GM12878 (cell line): ENCODE measurements around the gene ITPKA. TPM values are rescaled to one million over a fixed set of nuclear protein-coding genes. Genes with fewer than 3 reads are reported as not detected.

Experiments
- ATAC-seq: fragments of 200-7000 bp; cut with Tn5 transposase; 3 replicates; pipeline ENCODE4 v1.9.1; 2020; ENCODE audit warnings: mild to moderate bottlenecking, moderate library complexity
- BruUV-seq: library from RNA; stranded (reverse); fragments of 400-500 nt; replicated peaks from 2 replicates; lab custom pipeline; 2021; lab: Mats Ljungman, UMichigan
- CTCF ChIA-PET: fragments of 300-600 bp; sonication (Branson Sonifier 250); formaldehyde crosslinking; extraction: SDS; loops from one replicate; lab custom pipeline; 2021; ENCODE audit warnings: inconsistent platforms; lab: Yijun Ruan, JAX
- POLR2A ChIA-PET: fragments of 350-600 bp; formaldehyde crosslinking; extraction: SDS; loops from one replicate; lab custom pipeline; 2021; ENCODE audit warnings: inconsistent platforms; lab: Charles Lee
- RAD21 ChIA-PET: fragments of 300-600 bp; sonication (Branson Sonifier 250); formaldehyde crosslinking; loops from one replicate; lab custom pipeline; 2023; ENCODE audit warnings: antibody characterized with exemption; ENCODE audit not compliant: unreplicated experiment; lab: Charles Lee
- SMC1A ChIA-PET: fragments of 300-600 bp; sonication (Branson Sonifier 250); formaldehyde crosslinking; loops from one replicate; lab custom pipeline; 2023; ENCODE audit not compliant: unreplicated experiment, uncharacterized antibody; lab: Charles Lee
- DNase-seq: peaks from one replicate; pipeline ENCODE4 v3.0.0-alpha.2; 2011; ENCODE audit warnings: low read depth, low spot score
- FAIRE-seq: peaks from 3 replicates; lab custom pipeline; 2011; peaks lifted over from hg19 to GRCh38; lab: Jason Lieb, UNC
- H2AFZ ChIP-seq: 2 replicates; pipeline ENCODE4 v1.6.0; 2011; ENCODE audit warnings: low read depth, low read length, control low read depth; ENCODE audit not compliant: control insufficient read depth
- H3K27ac ChIP-seq: 2 replicates; pipeline ENCODE4 v1.5.1; 2011; ENCODE audit warnings: control low read depth; ENCODE audit not compliant: control insufficient read depth, insufficient read depth
- H3K27me3 ChIP-seq, 2 experiments: replicated peaks in 1 of 2; 2 replicates each; pipeline versions ENCODE4 v1.6.0 to v1.6.1; 2011; ENCODE audit warnings: low read length in 1 of 2; ENCODE audit not compliant: control insufficient read depth in 2 of 2, insufficient read depth in 2 of 2
- H3K36me3 ChIP-seq, 2 experiments: 2 replicates each; pipeline ENCODE4 v1.5.1; 2011; ENCODE audit warnings: low read length in 1 of 2; ENCODE audit not compliant: control insufficient read depth in 2 of 2, insufficient read depth in 2 of 2
- H3K4me1 ChIP-seq: 2 replicates; pipeline ENCODE4 v1.6.1; 2011; ENCODE audit warnings: mild to moderate bottlenecking, low read length, moderate library complexity, mixed read lengths; ENCODE audit not compliant: control insufficient read depth, insufficient read depth
- H3K4me2 ChIP-seq: 2 replicates; pipeline ENCODE4 v1.6.0; 2011; ENCODE audit warnings: control low read depth; ENCODE audit not compliant: control insufficient read depth, insufficient read depth
- H3K4me3 ChIP-seq: fragments of 200-600 bp; sonication (generic); 2 replicates; pipeline ENCODE4 v1.5.1; 2016
- H3K79me2 ChIP-seq: 2 replicates; pipeline ENCODE4 v1.6.0; 2011; ENCODE audit warnings: low read length; ENCODE audit not compliant: control insufficient read depth, insufficient read depth
- H3K9ac ChIP-seq: 2 replicates; pipeline ENCODE4 v1.8.0; 2011; ENCODE audit warnings: low read length, control low read depth, mixed read lengths; ENCODE audit not compliant: control insufficient read depth, insufficient read depth
- H3K9me3 ChIP-seq: replicated peaks from 3 replicates; pipeline ENCODE4 v1.5.1; 2011; ENCODE audit warnings: mild to moderate bottlenecking, low read length; ENCODE audit not compliant: control insufficient read depth, insufficient read depth
- H4K20me1 ChIP-seq: 2 replicates; pipeline ENCODE4 v1.6.0; 2011; ENCODE audit not compliant: control insufficient read depth, insufficient read depth
- ATF3 ChIP-seq: IDR thresholded peaks from 2 replicates; pipeline ENCODE4 v1.6.1; 2011; ENCODE audit warnings: low read depth, mild to moderate bottlenecking, low read length, moderate library complexity, borderline replicate concordance; ENCODE audit errors: extremely low read depth
- CBX5 ChIP-seq: sonication (generic); IDR thresholded peaks from 2 replicates; pipeline ENCODE4 v1.6.1; 2016; ENCODE audit warnings: low read depth, moderate library complexity, mild to moderate bottlenecking, inconsistent platforms
- GABPA ChIP-seq: IDR thresholded peaks from 2 replicates; pipeline ENCODE4 v1.6.1; 2014; ENCODE audit warnings: antibody characterized with exemption, low read depth, mild to moderate bottlenecking, inconsistent platforms
- HDGF ChIP-seq: fragments of 450-650 bp; IDR thresholded peaks from 2 replicates; pipeline ENCODE4 v1.6.1; 2016; ENCODE audit warnings: antibody characterized with exemption
- IKZF2 ChIP-seq, 2 experiments: fragments of 450-650 bp; IDR thresholded peaks; 2 replicates each; pipeline ENCODE4 v1.6.1; 2017; ENCODE audit warnings: mild to moderate bottlenecking in 2 of 2, moderate library complexity in 2 of 2
- IRF3 ChIP-seq: fragments of 450-650 bp; IDR thresholded peaks from 2 replicates; pipeline ENCODE4 v1.6.1; 2014; ENCODE audit warnings: mild to moderate bottlenecking
- JUNB ChIP-seq: IDR thresholded peaks from 2 replicates; pipeline ENCODE4 v1.6.1; 2016; ENCODE audit warnings: antibody characterized with exemption, mild to moderate bottlenecking
- LARP7 ChIP-seq: fragments of 450-650 bp; IDR thresholded peaks from 2 replicates; pipeline ENCODE4 v1.6.1; 2017; ENCODE audit warnings: mild to moderate bottlenecking
- MLLT1 ChIP-seq: fragments of 450-650 bp; IDR thresholded peaks from 2 replicates; pipeline ENCODE4 v1.6.1; 2016; ENCODE audit warnings: mild to moderate bottlenecking
- MTA2 ChIP-seq: fragments of 450-650 bp; IDR thresholded peaks from 2 replicates; pipeline ENCODE4 v1.6.1; 2016; ENCODE audit warnings: low read depth, mild to moderate bottlenecking, moderate library complexity
- MTA3 ChIP-seq: IDR thresholded peaks from 2 replicates; pipeline ENCODE4 v1.6.1; 2012; ENCODE audit warnings: low read length, inconsistent platforms, borderline replicate concordance
- NFIC ChIP-seq: IDR thresholded peaks from 2 replicates; pipeline ENCODE4 v1.6.1; 2012; ENCODE audit warnings: low read depth, mild to moderate bottlenecking, inconsistent platforms, low read length, moderate library complexity
- NR2C2 ChIP-seq: IDR thresholded peaks from 2 replicates; pipeline ENCODE4 v1.6.1; 2011; ENCODE audit warnings: borderline replicate concordance, low read depth; ENCODE audit not compliant: control insufficient read depth, insufficient read length
- NR2F1 ChIP-seq: fragments of 450-650 bp; conservative IDR thresholded peaks from 2 replicates; pipeline ENCODE4 v1.6.1; 2017; ENCODE audit warnings: mild to moderate bottlenecking
- SMC3 ChIP-seq: IDR thresholded peaks from 2 replicates; pipeline ENCODE4 v1.6.1; 2011; ENCODE audit warnings: low read length, improper control_type of control experiment, borderline replicate concordance
- SP1 ChIP-seq: IDR thresholded peaks from one replicate; pipeline ENCODE4 v1.6.1; 2011; ENCODE audit warnings: low read depth, low read length
- ZBED1 ChIP-seq: IDR thresholded peaks from 2 replicates; pipeline ENCODE4 v1.6.1; 2016; ENCODE audit warnings: borderline replicate concordance
- WGBS: methylation state at CpG from one replicate; pipeline ENCODE4 v1.1.6; 2016; ENCODE audit warnings: low lambda C conversion rate; ENCODE audit not compliant: insufficient replicate concordance, insufficient coverage; ENCODE audit errors: missing lambda C conversion rate; 5-methylcytosine and 5-hydroxymethylcytosine counted together
- in situ Hi-C: fragments of 300-500 bp; cut with MboI; formaldehyde crosslinking; loops from 9 replicates; pipeline ENCODE4 v1.14.3; 2018; ENCODE audit warnings: mixed read lengths
- intact Hi-C: fragments of 100-400 bp; cut with micrococcal nuclease; formaldehyde crosslinking; loops from one replicate; pipeline ENCODE4 v1.14.2; 2022; ENCODE audit not compliant: unreplicated experiment
- polyA plus RNA-seq, 11 experiments: library from polyadenylated mRNA; depleted of rRNA in 4 of 11; unstranded in 6 of 11; stranded (reverse) in 5 of 11; fragments of >200 nt; fragmentation: Nextera tagmentation in 4 of 11; fragmentation: Illumina TruSeq in 1 of 11; extraction: Ambion mirVana in 4 of 11; extraction: Trizol in 1 of 11; gene quantifications; 1 replicate in 1 of 11; 2 replicates in 10 of 11; pipeline versions ENCODE4 v1.2.1 to v1.2.3, GENCODE V29; 2011 to 2016; ENCODE audit warnings: inconsistent platforms in 2 of 11, missing spikeins in 2 of 11, low read depth in 1 of 11
- total RNA-seq, 4 experiments: library from RNA; depleted of rRNA in 3 of 4; stranded (reverse); fragments of >200 nt in 3 of 4; fragmentation: Illumina TruSeq in 1 of 4; extraction: Trizol in 1 of 4; gene quantifications; 2 replicates each; pipeline versions ENCODE4 v1.2.1 to v1.2.3, GENCODE V29; 2013 to 2021

ITPKA gene
- total and polyA plus RNA-seq, 10 of the 15 experiments (the other 5 are each of a cell fraction or from before 2014, with no cell fraction given) = 0.04 to 1.5 (median 0.49) TPM; not detected in 1

GRCh38 chr15:41502795-41503668 is 9.4 kb downstream of the ITPKA start:
- H3K27ac ChIP-seq = no peak overlapping the region
- in situ Hi-C loops (no loop called here), intact Hi-C loops (no loop called here)
- peaks cover 12 to 15% of the 10 kb centered on the region in 2 experiments for H3K27me3 ChIP-seq
- H2AFZ ChIP-seq = peak overlapping the region; percentile 28
- no TSS peak for BruUV-seq
- POLR2A ChIA-PET = no interaction called here
- SMC1A ChIA-PET = no interaction called here
- peak overlapping the region; percentile 45; the same call in 1 of the 2 replicates for H3K4me3 ChIP-seq
- H3K9me3 ChIP-seq = no peaks in the 10 kb centered on the region
- peaks cover 8% of the 10 kb centered on the region for H3K4me1 ChIP-seq
- CTCF ChIA-PET = no interaction called here
- ATAC-seq = peak; percentile 6; the same call in 2 of the 3 replicates
- RAD21 ChIA-PET = no interaction called here
- DNase-seq = no peak
- no peak overlapping the region for H3K9ac ChIP-seq
- TF ChIP-seq IKZF2 (IDR thresholded peaks at IDR 0.05) = no peak
- no peak for TF ChIP-seq IRF3
- no peak for TF ChIP-seq LARP7
- no peak for TF ChIP-seq JUNB
- TF ChIP-seq GABPA = no peak
- TF ChIP-seq MLLT1 = no peak
- no peak for TF ChIP-seq NFIC
- no peak for TF ChIP-seq NR2C2
- no peak for TF ChIP-seq ATF3
- TF ChIP-seq HDGF = no peak
- TF ChIP-seq SMC3 = no peak
- TF ChIP-seq CBX5 = no peak
- no peak for TF ChIP-seq ZBED1
- TF ChIP-seq MTA3 = no peak
- no peak for TF ChIP-seq NR2F1
- TF ChIP-seq SP1 = no peak
- TF ChIP-seq MTA2 = no peak
- H3K79me2 ChIP-seq = no peaks in the 10 kb centered on the region
- no peaks in the 10 kb centered on the region for H3K36me3 ChIP-seq
- WGBS = 33% methylated on average over 54 of the region's 54 CpGs
- H4K20me1 ChIP-seq = no peaks in the 10 kb centered on the region; the same call in 1 of the 2 replicates
- H3K4me2 ChIP-seq = peak overlapping the region; percentile 77
- no peak for FAIRE-seq
